HG03575 (cell line): ENCODE measurements around the gene UQCC5.
"Not testable (repeated sequence)": the region's sequence is repeated elsewhere in the genome, so short reads cannot be mapped to it uniquely, and the experiment has no call there.

Experiments used
- ATAC-seq: cut with Tn5 transposase; IDR thresholded peaks from one replicate; pipeline ENCODE4 v1.9.1; 2021; ENCODE audit not compliant: unreplicated experiment, insufficient number of reproducible peaks, low FRiP score; ENCODE audit errors: extremely low read depth

UQCC5 gene

DNA sequence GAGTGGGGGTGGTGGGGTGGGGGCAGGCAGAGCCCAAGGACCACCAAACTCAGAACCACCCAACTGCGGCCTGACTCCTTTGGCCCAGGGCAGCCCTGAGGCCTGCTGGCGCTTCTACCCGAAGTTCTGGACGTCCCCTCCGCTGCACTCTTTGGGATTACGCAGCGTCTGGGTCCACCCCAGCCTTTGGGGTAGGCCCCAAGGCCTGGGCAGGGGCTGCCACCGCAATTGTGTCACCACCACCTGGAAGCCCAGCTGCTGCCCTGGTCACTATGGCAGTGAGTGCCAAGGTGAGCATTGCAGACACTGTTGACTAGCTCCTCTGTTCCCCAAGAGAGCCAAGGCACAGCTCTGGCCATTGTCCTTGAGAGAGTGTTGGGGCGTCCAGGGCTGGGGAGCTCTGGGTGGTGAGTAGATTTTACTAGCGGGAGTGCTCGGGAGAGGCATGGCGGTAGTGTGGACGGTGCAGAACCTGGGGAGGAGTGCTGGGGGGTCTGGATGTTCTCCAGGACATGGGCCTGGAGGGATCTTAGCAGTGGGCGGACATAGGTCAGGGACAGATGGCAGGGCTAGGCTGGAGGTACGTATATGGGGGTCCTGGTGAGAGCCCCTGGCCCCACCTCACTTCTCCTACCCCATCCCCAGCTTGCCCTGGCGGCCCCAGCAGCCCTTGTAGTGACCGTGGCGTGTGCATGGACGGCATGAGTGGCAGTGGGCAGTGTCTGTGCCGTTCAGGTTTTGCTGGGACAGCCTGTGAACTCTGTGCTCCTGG lies 15.5 kb upstream of the UQCC5 start:
- no peak for ATAC-seq

DNA sequence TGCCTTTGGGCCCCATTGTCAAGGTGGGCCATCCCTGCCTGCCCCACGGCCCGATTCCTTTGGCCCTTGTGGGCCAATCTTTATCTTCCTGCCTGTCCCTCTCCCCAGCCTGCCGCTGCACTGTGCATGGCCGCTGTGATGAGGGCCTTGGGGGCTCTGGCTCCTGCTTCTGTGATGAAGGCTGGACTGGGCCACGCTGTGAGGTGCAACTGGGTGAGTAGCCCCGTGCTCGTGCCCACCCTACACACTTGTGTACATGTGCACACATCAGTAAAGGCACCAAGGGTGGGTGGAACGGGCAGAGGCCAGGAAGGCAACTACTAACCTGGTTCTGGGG lies 14.9 kb upstream of the UQCC5 start:
- no peak for ATAC-seq

DNA sequence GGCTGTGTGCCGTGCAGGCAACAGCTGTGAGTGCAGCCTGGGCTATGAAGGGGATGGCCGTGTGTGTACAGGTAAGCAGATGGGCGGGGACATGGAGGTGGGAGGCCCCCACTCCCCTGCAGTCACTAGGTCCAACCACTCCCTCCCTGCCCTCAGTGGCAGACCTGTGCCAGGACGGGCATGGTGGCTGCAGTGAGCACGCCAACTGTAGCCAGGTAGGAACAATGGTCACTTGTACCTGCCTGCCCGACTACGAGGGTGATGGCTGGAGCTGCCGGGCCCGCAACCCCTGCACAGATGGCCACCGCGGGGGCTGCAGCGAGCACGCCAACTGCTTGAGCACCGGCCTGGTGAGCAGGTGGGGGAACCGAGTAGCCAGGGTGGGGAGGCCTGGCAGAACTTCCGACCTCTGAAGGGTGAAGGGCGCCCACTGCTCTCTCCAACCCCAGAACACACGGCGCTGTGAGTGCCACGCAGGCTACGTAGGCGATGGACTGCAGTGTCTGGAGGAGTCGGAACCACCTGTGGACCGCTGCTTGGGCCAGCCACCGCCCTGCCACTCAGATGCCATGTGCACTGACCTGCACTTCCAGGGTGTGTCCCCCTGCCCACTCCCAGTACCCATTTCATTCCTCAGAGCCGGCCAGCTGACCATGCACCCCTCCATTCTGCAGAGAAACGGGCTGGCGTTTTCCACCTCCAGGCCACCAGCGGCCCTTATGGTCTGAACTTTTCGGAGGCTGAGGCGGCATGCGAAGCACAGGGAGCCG lies 14.3 kb upstream of the UQCC5 start:
- no peak for ATAC-seq

DNA sequence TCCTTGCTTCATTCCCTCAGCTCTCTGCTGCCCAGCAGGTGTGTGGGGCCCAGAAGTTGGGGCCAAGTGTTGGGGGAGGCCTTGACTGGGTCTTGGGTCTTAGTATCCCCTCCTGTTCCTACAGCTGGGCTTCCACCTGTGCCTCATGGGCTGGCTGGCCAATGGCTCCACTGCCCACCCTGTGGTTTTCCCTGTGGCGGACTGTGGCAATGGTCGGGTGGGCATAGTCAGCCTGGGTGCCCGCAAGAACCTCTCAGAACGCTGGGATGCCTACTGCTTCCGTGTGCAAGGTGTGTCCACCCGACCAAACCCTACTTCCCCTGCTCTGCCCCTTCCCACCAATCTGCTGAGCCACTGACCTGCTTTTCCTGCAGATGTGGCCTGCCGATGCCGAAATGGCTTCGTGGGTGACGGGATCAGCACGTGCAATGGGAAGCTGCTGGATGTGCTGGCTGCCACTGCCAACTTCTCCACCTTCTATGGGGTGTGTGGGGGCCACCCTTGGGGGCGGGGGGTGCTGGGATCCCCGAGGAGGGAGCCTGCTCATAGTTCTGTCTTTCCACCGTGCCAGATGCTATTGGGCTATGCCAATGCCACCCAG lies 13.7 kb upstream of the UQCC5 start:
- ATAC-seq = no peak

DNA sequence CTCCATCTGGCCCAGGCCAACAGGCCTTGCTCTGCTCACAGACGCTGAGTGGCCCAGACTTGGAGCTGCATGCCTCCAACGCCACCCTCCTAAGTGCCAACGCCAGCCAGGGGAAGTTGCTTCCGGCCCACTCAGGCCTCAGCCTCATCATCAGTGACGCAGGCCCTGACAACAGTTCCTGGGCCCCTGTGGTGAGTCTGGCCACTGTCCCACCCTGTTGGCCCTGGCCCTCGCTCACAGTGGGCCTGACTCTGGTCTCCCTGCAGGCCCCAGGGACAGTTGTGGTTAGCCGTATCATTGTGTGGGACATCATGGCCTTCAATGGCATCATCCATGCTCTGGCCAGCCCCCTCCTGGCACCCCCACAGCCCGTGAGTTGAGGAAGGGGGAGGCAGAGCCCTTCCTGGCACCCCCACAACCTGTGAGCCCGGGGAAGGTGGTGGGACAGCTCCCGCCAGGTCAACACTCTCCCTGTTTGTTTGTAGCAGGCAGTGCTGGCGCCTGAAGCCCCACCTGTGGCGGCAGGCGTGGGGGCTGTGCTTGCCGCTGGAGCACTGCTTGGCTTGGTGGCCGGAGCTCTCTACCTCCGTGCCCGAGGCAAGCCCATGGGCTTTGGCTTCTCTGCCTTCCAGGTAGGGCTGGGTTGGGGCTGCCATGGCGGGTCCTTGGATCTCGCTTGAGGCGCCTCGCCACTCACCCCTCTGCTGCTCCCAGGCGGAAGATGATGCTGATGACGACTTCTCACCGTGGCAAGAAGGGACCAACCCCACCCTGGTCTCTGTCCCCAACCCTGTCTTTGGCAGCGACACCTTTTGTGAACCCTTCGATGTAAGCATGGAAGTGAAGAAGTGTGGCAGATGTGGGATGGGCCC lies 12.8 kb upstream of the UQCC5 start:
- no peak for ATAC-seq

DNA sequence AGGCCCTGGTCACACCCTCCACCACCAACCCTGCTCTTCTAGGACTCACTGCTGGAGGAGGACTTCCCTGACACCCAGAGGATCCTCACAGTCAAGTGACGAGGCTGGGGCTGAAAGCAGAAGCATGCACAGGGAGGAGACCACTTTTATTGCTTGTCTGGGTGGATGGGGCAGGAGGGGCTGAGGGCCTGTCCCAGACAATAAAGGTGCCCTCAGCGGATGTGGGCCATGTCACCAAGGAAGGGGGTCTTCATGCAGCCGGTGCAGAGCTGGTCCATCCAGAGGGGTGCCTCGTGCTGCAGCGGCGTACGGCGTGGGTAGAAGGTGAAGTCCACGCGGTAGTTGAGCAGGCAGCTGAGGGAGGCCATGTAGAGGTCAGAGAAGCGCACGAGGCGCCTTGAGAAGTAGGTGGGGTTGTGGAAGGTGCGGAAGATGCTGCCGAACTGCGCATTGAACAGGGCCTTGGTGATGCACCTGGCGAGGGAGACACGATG lies 12.1 kb upstream of the UQCC5 start:
- no peak for ATAC-seq

DNA sequence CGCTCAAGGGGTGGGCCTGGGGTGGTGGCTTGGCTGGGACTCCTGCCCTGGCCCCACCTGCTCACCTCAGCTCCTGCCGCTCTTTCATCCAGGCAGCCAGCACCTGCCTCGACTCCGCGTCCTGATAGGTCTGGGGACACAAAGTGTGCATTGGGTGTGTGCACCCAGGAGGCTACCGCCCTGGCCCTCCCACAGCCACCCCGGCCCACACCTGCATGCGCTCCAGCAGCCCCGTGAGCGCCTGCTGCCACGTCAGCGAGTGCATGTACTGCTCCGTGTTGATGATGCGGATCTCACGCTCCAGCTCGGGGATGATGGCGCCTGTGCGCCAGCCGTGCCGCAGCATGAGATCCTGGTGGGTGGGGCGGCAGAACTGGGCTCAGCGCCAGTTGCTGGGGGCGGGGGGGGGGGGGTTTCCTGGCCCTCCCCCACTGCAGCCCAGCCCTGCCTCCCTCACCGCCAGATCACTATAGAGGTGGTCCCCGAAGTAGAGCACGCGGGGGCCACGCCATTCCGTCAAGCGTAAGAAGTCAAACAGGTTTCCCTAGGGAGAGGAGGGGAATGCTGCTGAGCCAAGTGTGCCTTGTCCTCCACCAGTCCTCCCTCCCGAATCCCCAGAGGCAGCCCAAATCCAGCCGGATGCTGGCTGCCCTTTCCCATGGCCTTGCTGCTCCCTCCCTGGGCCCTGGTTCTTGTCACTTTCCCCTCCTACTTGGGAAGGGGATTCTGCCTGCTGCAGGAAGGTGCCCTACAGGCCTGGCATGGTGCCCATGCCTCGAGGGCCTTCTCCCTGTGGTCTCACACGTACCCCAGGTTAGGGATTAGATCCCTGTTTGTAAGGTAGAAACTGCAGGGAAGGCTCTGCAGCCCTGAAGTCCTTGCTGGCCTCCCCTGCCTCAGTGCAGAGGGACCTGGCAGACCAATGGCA lies 11.4 kb upstream of the UQCC5 start:
- no peak for ATAC-seq

DNA sequence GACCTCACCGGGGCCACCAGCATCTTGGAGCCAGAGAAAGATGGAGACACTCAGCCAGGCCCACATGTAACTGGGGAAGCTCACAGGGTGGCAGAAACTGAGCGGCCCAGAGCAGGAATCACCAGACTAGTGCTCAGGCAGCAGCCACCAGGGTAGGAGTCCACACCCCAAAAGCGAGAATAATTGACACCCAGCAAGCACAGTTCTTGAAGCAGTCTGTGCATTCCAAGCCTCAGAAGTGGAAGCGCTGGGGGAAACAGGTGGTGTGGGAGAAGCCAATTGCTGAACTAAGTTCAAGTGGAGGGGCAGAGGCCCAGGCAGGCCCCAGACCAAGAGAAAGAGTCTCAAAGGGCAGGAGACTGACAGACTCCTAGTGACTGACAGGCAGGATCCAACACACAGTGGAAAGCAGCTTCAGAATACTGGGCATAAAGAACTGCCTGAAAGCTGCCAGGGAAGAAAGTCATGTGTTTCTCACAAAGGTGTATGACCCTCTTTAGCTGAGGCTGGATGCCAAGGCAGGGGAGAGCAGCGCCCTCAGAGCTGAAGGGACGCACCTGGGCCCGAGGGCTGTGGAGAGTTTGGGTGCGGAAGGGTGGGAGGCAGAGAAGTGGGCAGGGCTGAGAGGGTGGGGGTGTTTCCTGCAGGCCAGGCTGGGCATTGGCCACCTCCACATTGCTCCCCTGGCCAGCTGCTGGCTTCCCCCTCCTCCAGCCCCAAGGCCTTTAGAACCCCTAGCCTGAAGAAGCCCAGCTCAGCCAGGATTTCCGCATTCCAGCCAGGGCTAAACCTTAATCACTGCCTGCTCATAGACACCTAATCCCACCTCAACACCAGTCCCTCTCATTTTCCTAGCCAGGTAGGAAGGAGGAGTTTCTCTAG lies 10.5 kb upstream of the UQCC5 start:
- ATAC-seq = no peak

DNA sequence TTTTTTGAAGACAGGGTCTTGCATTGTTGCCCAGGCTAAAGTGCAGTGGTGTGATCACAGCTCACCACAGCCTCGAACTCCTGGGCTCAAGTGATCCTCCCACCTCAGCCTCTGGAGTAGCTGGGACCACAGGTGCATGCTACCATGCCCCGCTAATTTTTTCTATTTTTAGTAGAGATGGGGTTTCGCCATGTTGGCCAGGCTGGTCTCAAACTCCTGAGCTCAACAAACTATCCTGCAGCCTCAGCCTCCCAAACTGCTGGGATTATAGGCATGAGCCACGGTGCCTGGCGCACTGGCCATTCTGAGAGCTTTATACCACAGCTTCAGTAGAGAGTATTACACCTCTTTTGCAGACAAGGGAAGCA lies 9.8 kb upstream of the UQCC5 start:
- not testable (repeated sequence) for ATAC-seq

DNA sequence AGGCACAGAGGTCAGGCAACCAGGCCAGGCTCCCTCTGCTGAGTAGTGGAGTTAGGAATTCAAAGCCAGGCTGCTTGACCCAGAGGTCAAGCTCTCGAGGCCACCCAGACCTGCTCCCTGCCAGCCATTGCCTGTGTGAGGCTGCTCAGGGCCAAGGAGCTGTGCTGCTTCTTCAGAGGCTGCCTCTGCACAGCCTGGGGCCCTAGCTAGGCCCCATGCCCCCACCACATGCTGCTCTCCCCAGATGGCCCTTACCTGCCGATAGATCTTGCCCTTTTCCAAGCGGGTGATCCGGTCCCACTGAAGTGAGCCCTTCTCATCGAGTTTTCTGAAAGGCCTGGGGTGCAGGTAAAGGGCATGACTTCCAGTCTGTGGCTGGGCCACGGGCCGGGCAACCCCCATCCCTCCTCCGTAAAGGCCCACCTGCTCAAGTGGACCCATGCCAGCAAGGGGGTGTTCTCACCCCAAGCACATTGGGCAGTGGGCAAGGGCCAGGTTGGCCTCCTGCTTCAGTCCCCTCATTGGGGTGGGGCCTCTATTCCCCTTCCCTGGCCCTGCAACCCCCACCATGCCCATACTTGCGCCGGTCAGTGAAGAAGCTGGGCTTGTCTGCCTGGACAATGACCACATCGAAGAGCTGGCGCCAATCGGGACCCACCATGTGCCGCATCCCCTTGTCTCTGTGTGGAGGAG lies 9.2 kb upstream of the UQCC5 start:
- no peak for ATAC-seq

DNA sequence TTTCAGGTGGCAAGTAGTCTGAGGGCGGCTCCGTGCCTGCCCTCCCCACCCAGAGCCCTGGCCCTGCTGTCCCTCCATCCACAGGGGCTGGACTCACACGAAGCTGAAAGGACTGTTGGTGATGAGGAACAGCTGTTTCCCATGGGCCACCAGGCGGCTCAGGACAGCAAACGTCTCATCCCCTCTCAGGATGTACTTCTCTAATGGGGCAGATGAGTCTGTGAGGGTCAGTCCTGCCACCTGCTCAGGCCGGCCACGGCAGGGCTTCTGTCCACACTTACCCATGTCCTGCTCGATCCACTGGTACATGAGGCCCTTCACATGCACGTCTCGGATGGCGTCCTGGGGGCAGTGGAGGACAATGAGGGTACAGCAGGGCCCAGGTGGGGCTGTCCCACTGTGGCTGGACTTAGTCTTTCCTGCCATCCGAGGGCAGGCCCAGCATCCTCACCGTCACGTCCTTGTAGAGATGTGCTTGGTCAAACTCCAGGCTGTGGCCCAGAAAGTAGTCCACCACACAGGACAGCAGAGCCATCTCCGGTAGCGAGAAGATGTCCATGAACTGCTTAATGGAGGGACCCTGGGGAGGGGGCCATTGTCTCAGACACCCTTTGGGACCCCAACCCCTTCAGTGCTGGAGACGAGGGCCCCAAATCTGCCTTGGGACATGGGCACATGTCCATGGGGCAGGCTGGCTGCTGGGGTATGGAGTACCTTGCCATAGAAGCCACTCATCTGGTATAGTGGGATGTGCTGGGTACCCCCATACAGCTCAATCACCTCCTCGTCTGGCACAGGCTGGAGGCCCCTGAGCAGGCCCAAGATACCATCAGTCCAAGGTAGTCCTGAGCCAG lies 8.4 kb upstream of the UQCC5 start:
- ATAC-seq = no peak

DNA sequence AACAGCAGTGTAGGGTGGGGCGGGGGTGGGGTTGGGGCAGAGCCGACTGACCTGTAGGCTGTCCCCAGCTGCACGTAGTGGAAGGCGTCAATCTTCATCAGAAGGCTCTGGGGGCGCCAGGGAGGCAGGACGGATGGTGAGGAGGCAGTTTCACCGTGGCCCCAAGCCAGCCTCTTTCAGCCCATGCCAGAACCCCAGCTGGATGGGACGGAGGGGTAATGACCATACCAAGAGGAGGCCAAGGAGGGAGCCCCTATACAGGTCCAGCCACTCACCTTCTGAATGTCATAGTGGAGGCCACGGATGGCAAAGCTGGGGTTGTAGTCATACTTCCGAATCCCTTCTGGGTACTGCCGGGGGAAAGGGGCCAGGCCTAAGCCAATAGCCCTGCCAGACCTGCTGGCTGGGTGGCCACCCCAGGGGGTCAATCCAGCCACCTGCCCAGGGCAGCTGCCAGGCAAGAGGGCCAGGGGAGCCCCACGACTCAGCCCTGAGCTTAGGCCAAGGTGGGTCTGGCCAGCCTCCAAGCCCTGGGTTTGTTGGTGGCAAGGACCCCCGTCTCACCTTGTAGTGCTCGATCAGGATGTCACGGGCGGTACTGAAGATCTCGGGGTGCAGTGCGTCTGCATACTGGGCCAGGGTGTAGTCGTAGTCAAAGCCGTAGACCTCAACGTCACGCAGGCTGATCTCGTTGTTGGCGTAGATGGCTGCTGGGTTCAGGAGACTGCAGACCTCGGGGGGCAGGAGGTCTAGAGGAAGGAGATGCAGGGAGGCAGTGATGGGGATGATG lies 7.6 kb upstream of the UQCC5 start:
- ATAC-seq = no peak

DNA sequence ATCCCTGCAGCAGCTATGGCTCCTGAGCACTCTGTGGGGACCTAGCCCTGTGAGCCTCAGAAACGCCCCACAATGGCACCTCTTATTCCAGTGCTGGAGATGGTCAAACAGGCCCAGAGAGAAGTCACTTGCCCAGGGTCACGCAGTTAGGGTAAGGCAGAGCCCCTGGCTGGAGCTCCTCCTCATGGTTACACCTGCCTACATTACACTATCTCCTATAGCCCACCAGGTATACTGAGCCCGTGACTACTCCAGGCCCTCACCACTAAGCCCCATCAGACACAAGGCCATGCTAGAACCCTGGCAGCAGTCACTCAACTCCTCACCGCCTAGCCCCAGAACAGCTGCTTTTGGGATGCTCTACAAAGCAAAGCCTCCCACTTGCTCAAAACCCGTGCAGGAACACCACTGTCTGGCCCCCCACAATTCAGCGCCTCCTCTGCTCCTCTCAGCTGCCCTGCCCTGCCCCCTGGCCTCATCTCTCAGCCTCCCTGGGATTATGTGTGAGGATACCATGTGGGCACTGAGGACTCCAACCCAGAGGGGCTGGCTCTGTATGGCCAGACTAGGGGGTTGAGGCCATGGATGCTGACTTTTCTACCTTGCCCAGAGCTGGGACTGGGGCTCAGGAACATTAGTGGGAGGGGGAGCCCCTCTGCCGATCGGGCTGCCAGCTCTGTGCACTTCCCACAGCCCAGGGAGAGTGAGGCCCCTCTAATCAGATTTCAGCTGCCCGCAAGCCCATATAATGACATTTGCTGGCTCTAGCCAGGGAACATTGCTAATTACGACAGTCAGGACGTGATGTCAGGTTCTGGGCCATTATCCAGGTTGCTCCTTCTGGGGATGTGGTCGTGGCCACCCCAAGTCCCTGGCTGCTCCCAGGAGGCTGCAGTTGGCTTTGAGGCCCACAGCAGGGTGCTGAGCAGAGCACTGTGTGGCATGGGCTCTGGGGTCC lies 6.8 kb upstream of the UQCC5 start:
- no peak for ATAC-seq
